Embryonic facial prominence (tissue), 1 donor: Measurements from ENCODE around the gene KRTAP9-2.
"Not testable (repeated sequence)": the region's sequence is repeated elsewhere in the genome, so short reads cannot be mapped to it uniquely, and the experiment has no call there.

ENCODE experiments used
- DNase-seq: peaks from one replicate; pipeline ENCODE4 v3.0.0-alpha.2; 2016; ENCODE audit errors: extremely low spot score

KRTAP9-2 gene, protein sequence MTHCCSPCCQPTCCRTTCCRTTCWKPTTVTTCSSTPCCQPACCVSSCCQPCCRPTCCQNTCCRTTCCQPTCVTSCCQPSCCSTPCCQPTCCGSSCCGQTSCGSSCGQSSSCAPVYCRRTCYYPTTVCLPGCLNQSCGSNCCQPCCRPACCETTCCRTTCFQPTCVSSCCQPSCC

DNA sequence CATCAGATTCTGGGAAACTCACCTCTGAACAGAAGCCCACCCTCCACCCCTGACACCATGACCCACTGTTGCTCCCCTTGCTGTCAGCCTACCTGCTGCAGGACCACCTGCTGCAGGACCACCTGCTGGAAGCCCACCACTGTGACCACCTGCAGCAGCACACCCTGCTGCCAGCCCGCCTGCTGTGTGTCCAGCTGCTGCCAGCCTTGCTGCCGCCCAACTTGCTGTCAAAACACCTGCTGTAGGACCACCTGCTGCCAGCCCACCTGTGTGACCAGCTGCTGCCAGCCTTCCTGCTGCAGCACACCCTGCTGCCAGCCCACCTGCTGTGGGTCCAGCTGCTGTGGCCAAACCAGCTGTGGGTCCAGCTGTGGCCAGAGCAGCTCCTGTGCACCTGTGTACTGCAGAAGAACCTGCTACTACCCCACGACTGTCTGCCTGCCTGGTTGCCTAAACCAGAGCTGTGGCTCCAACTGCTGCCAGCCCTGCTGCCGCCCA is at the start of gene KRTAP9-2:
TSS of gene KRTAP9-2 (plus strand) at position 51 of the 498 bp plus-strand sequence. CDS start at position 58, 7 bp downstream.
- DNase-seq, result not testable (repeated sequence)

DNA sequence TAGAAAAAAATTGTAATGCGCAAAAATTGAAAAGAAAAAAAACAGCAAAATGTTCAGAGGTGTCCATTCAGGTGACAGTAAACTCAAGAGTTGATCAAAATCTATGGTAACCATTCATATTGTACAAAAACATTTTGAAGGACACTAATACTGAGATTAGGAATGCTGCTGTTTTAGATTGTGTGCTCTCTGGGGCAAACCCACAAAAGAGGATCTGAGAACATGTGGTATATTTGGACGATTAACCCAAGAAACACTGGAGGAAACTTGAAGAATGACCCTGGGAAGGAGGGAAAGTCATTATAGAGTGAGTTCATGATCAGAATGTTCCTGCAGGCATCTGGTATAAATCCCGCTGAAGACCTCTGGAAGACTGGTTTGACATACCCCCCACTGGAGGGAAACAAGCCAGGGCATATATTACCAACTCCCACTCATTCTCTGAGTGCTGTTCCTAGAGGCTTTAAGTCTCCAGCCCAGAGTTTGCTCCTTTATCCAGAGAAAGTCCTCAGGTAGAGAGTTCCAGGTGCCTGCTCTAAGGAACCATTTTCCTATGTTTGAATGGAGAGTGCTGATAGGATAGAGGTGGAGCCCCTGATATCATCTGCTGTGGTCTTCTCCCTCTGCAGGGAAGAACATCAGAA is 49.6 kb upstream of the KRTAP9-2 start:
- no peak for DNase-seq

DNA sequence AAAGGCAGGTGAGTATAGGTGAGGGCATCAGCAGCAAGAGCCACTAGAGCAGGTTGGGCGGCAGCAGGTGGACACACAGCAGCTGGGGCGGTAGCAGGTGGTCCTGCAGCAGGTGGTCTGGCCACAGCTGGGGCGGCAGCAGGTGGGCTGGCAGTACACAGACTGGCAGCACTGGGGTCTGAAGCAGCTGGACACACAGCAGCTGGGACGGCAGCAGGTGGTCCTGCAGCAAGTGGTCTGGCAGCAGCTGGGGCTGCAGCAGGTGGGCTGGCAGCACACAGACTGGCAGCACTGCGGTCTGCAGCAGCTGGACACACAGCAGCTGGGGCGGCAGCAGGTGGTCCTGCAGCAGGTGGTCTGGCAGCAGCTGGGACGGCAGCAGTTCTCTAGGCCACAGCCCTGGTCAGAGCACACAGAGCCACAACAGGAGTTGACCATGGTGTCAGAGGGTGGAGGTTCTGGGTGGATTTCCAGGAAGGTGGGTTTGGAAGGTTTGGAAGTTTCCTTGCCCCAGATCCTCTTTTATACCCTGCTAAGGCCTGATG is 48.6 kb upstream of the KRTAP9-2 start, which contains the start of gene KRTAP4-2:
TSS of gene KRTAP4-2 (minus strand) at position 495 of the 545 bp plus-strand sequence. CDS start at position 438, 57 bp downstream.
- no peak for DNase-seq

DNA sequence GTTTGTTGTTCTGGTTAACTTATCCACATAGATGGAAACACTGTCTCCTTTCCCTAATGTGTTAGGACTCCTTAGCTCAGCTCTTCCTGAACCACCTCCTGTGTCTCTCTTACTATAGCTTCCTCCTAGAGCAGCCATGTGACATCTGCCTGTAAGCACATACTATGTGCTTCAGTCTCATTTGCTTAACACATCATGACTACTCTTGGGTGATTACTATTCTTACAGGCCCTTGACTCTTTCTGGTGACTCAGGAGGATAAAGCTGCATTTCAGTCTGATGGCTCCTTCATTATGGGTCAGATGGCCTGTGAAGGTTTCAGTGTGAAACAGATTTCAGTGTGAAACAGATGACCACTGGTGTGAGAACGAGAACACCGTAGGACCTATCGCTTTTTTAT is 48.1 kb upstream of the KRTAP9-2 start:
- DNase-seq, result no peak

DNA sequence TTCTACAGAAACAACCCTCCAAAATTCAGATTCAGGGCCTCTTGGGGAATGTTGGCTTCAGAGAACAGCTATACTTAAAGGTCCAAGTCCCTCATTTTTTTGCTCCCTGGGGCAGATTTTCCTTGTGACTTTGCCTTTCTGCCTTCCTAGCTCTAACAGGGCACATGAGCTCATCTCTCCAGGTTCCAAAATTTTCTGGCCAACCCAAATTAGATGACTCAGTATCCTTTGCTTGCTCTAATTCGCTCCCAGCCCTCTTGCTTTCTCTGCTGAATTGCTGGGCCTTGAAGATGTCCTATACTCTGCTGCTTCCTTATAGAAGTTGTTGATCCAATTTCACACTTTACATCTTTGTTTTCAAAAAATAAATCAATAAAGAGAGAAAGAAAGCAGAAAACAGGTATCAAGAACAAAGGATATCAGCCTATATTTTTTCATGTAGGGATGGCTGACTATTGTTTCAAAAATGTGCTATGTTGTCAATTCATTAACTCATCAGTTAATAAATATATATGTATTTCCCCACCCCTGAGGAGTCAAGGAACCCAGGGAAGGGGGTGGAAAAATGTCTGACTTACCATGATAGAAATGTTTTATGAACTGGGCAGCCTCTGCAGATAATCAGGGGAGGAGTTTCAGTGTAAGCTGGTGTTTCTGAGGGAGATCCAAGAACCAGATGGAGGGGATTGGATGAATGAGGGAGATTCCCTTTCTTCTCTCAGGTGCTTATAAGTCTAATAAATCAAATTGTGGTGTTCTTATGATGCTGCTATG is 47.4 kb upstream of the KRTAP9-2 start:
- no peak for DNase-seq

DNA sequence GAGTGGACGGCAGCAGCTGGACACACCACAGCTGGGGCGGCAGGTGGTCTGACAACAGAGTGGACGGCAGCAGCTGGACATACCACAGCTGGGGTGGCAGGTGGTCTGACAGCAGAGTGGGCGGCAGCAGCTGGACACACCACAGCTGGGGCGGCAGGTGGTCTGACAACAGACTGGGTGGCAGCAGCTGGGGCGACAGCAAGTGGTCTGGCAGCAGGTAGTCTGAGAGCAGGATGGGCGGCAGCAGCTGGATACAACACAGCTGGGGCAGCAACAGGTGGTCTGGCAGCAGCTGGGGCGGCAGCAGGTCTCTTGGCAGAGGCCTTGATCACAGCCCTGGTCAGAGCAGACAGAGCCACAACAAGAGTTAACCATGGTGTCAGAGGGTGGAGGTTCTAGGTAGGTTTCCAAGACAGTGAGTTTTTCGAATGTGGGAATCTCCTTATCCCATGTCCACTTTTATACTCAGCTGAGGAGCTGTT is 41.9 kb upstream of the KRTAP9-2 start, which contains the start of gene KRTAP4-1:
TSS of gene KRTAP4-1 (minus strand) at position 432 of the 482 bp plus-strand sequence. CDS start at position 375, 57 bp downstream.
- DNase-seq, result no peak

DNA sequence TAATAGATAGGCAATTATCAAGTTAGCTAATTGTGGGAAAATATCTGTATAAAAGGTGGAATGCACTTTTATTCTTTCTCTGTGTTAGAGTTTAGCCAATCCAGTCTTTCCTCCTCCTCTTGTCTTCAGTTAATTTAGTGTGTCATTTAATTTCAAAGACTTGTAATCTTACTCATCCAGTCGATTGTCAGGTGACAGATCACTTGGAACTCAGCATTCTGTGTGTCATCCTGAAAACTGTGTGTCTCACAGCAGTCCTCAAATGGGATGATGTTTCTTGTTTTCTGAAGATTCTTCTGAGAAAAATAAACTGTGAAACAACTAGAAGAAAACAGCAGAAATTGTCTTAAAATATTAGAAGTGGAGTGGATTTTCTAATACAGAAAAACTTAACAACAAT is 41.4 kb upstream of the KRTAP9-2 start:
- no peak for DNase-seq

DNA sequence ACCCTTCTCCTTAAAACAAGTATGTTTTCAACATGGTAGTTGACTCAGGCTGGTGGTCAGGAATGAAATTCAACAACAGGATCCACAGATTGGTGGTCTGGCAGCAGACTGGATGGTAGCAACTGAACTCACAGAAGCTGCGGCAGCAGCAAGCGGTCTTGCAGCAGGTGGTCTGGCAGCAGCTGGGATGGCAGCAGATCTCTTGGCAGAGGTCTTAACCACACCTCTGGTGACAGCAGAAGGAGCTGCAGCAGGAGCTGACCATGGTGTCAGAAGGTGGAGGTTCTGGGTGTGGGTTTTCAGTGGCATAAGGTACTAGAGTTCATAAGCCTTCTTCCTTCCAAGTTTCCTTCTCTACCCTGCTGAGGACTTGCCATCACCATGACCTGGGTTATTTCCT is 39.6 kb upstream of the KRTAP9-2 start:
- DNase-seq, result no peak

DNA sequence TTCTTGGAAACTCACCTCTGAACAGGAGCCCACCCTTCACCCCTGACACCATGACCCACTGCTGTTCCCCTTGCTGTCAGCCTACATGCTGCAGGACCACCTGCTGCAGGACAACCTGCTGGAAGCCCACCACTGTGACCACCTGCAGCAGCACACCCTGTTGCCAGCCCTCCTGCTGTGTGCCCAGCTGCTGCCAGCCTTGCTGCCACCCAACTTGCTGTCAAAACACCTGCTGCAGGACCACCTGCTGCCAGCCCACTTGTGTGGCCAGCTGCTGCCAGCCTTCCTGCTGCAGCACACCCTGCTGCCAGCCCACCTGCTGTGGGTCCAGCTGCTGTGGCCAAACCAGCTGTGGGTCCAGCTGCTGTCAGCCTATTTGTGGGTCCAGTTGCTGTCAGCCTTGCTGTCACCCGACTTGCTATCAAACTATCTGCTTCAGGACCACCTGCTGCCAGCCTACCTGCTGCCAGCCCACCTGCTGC is 36.6 kb upstream of the KRTAP9-2 start, which contains the start of gene KRTAP9-1:
TSS of gene KRTAP9-1 (plus strand) at position 51 of the 482 bp plus-strand sequence. CDS start at position 51, 0 bp downstream.
- not testable (repeated sequence) for DNase-seq

DNA sequence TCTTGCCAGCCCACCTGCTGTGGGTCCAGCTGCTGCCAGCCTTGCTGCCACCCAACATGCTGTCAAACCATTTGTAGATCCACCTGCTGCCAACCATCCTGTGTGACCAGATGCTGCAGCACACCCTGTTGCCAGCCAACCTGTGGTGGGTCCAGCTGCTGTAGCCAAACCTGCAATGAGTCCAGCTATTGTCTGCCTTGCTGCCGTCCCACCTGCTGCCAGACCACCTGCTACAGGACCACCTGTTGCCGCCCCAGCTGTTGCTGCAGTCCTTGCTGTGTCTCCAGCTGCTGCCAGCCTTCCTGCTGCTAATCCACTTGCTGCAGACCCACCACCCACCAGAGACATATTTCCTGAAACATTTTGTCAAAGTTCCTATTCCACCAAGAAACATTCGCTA is 36.1 kb upstream of the KRTAP9-2 start:
- no peak for DNase-seq

DNA sequence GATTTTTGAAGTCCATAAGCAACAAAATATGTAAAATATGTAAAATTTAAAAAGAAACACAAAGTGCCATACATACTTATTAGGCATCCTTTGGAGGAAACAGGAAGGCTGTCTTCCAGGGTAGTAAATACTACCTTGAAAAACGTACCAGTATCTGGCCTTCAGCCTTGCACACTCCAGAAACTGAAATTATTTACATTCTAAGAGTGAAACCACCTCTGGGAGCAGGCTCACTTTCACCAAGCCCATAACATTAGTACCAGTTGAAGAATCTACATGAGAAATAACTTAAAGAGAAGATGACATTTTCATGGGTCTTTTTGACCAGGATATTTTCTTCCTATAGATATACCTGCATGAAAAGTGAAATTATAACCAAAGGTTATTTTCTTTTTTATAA is 30.4 kb upstream of the KRTAP9-2 start:
- DNase-seq, result no peak

DNA sequence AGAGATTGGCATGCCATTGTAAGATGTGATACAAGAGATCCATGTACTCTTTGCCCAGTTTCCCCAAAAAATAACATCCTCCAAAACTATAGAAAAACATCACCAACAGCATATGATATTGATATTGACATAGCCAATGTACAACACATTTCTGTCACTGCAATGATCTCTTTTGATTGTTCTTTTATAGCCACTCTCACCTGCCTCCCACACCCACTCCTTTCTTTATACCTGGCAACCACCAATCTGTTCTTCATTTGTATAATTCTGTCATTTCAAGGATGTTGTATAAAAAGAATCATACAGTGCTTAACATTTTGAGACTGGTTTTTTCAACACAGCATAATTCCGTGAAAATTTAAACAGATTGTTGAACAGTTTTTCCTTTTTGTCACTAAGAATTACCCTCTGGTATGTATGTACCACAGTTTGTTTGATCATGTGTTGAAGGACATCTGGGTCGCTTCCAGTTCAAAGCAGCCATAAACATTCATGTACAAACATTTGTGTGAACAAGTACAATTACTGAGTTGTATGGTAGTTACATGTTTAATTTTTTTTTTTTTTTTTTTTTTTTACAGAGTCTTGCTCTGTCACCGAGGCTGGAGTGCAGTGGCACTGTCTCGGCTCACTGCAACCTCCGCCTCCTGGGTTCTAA is 26.9 kb upstream of the KRTAP9-2 start:
- no peak for DNase-seq

DNA sequence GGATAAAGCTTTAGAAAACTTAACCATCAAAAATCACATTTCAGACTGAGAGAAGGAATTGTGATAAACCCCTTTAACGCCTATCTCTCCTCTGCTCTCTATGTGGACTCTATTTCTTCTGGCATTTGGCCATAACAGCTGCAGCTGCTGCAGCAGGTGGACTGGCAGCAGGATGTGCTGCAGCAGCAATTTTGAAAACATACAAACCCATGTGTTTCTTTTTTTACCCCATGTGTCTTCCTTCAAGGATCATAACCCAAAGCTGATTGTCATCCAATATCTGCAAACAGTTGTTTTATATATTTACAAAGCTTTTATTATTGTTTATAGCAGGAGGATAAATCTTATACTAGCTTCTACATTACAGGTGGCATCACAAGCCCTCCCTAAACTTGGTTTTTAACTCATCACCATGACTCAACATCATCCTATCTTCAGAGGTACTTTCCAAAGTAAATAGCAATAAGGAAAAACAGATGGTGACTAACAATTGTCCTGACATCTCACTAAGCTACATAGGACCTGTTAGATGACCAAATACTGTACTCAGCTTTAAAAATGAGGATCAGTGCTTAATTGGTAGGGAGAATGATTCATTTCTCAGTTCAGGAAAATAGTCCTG is 14.5 kb upstream of the KRTAP9-2 start:
- no peak for DNase-seq

DNA sequence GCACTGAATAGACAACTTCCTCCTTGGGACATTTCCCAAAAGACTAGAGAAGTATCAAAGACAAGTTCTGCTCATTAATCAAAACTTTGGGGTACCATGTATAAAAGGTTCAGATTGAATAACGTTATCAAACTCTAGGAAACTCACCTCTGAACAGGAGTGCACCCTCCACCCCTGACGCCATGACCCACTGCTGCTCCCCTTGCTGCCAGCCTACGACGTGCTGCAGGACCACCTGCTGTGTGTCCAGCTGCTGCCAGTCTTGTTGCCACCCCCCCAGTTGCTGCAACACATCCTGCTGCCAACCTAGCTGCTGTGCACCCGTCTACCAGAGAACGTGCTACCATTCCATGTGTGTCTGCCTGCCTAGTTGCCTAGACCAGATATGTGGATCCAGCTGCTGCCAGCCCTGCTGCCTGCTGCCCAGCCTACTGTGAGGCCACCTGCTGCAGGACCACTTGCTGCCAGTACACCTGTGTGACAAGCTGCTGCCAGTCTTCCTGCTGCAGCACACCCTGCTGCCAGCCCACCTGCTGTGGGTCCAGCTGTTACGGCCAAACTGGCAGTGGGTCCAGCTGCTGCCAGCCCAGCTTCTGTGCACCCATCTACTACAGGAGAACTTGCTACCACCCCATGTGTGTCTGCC is 13.8 kb upstream of the KRTAP9-2 start:
- DNase-seq, result no peak

DNA sequence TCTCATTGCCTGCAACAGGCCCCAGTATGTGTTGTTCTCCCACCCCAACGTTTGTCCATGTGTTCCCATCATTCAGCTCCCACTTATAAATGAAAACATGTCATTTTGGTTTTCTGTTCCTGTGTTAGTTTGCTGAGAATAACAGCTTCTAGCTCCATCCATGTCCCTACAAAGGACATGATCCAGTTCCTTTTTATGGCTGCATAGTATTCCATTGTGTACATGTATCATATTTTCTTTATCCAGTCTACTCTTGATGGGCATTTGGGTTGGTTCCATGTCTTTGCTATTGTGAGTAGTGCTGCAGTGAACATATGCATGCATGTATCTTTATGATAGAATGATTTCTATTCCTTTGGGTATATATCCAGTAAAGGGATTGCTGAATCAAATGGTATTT is 10.8 kb upstream of the KRTAP9-2 start:
- DNase-seq, result no peak

DNA sequence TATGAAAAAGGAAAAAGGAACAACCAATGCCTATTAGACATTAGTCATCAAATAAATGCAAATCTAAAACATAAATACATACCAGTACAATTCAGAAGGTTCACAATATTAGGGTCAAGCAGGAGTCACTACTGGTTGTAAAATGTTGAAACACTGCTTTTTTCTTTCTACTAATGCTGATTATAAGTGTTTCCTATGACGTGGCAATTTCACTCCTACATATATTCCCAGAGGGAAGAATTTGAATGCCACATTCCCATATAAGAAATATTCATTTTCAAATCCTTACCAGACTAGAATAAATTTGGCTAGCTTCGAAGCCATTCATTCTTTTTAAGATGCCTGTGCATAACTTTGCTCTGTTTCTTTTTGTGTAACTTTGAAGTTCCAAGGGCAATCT is 2.6 kb upstream of the KRTAP9-2 start:
- DNase-seq, result no peak

DNA sequence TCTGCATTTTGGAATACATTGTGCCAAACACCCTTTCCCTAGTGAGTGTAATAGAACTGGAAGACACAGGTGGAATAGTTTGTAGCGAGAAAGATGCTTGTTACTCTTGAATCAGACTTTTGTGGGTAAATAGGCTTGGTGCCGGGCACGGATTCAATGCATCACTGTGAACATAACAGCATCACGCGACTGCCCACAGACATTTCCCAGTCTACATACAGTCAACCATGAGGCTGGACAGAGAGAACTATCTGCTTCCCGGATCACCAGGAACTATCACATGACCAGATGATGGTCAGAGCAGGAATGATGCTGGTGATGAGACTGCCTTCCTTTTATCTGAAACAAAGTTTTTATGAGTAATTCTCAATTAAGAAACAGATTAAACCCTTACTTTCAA is 397 bp upstream of the KRTAP9-2 start:
- DNase-seq, result no peak

DNA sequence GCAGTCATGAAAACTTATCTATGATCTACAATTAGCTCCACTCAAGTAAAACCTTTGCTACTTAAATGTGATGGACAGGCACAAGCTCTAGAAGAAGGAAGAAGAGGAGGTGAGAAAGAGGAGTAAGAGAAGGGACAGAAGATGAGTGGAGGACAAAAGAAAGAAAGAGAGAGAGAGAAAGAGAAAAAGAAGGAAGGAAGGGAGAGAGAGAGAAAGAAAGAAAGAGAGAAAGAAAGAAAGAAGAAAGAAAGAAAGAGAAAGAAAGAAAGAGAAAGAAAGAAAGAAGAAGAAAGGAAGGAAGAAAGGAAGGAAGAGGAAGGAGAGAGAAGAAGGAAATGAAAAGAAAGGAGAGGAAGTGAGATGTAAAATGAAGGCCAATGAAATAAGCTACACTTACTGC is 3.6 kb downstream of the KRTAP9-2 start:
- DNase-seq, result no peak

DNA sequence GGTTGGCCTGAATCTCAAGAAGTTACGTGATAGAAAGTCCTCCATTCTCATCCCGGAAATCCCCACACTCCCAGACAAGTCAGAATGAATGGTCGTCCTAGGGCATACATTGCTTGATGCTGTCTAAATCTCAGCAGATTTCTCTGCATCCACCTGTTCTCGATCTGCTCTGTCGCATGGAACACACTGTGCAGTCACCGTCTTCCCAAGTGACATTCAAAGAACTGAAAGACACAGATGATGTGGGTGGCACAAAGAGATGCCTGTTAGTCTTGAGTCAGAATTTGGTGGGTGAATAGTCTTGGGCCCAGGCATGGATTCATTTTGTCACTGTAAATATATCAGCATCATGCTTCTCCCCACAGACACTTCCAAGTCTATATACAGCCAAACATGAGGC is 5.3 kb downstream of the KRTAP9-2 start:
- no peak for DNase-seq

DNA sequence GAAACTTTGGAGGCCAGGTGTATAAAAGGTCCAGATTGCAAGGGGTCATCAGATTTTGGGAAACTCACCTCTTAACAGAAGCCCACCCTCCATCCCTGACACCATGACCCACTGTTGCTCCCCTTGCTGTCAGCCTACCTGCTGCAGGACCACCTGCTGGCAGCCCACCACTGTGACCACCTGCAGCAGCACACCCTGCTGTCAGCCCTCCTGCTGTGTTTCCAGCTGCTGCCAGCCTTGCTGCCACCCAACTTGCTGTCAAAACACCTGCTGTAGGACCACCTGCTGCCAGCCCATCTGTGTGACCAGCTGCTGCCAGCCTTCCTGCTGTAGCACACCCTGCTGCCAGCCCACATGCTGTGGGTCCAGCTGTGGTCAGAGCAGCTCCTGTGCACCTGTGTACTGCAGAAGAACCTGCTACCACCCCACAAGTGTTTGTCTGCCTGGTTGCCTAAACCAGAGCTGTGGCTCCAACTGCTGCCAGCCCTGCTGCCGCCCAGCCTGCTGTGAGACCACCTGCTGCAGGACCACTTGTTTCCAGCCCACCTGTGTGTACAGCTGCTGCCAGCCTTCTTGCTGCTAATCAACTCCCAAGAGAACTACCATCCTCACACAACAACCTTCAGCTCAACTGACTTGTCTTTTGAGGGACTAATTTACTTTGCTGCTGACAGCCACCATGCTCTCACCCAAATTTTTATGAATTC is 6.1 kb downstream of the KRTAP9-2 start, which contains the start of gene KRTAP9-3:
TSS of gene KRTAP9-3 (plus strand) at position 51 of the 707 bp plus-strand sequence. CDS start at position 104, 53 bp downstream.
- DNase-seq, result not testable (repeated sequence)
